HFF-Myc (cell line): Measurements from ENCODE around the gene MRPS6.

ENCODE experiments used
- DNase-seq: peaks from one replicate; pipeline ENCODE4 v3.0.0-alpha.2; 2011; ENCODE audit warnings: low read depth; ENCODE audit errors: extremely low read depth
- H3K4me3 ChIP-seq: replicated peaks from 2 replicates; pipeline ENCODE4 v1.5.1; 2011; ENCODE audit warnings: low read depth, mild to moderate bottlenecking, control low read depth, low read length
- CTCF ChIP-seq: IDR thresholded peaks from 2 replicates; pipeline ENCODE4 v1.5.1; 2012; ENCODE audit warnings: mild to moderate bottlenecking, low read depth, low read length, control low read depth; ENCODE audit errors: missing control alignments

Gene MRPS6

GRCh38 chr21:34110594-34111202, 37.3 kb downstream of the MRPS6 start:
- no peak for TF ChIP-seq CTCF
- H3K4me3 ChIP-seq: no peak overlapping the region
- DNase-seq: no peak

GRCh38 chr21:34112316-34113033, 39.1 kb downstream of the MRPS6 start:
- TF ChIP-seq CTCF: no peak
- no peak overlapping the region for H3K4me3 ChIP-seq
- no peak for DNase-seq

GRCh38 chr21:34113842-34114241, 40.5 kb downstream of the MRPS6 start:
- DNase-seq: no peak
- H3K4me3 ChIP-seq: no peak overlapping the region
- no peak for TF ChIP-seq CTCF

GRCh38 chr21:34115160-34115559, 41.8 kb downstream of the MRPS6 start:
- DNase-seq: no peak
- no peak overlapping the region for H3K4me3 ChIP-seq
- TF ChIP-seq CTCF: no peak

GRCh38 chr21:34116569-34116968, 43.2 kb downstream of the MRPS6 start:
- H3K4me3 ChIP-seq: no peak overlapping the region
- no peak for DNase-seq
- no peak for TF ChIP-seq CTCF

- DNase-seq: no peak
- no peak overlapping the region for H3K4me3 ChIP-seq
- no peak for TF ChIP-seq CTCF
Observed at GRCh38 chr21:34120867-34121266, 47.5 kb downstream of the MRPS6 start.
